Measurements from ENCODE around the gene HAAO. TPM values are rescaled to one million over a fixed set of nuclear protein-coding genes. Genes with fewer than 3 reads are reported as not detected.

Gene HAAO
- total RNA-seq, 1 experiment from 2014 or later: 0.74 TPM

DNA sequence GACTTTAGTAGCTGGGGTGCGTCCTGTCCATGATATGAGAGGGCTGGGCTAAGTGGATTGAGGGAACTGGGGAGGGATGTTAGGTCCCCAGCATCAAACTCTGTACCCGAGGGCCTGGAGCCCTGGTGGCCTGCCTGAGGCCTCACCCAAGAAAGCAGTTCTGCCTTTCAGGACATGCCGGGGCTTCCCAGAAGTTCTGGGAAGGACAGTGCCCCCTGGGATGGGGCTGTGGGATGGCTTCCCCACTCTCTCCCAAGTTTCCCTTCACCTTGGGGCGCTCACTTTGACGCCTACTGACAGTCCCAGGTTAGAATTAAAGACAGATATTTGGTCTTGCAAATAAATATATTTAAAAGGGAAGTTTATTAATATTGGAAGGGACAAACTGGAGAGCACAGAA lies 30.2 kb downstream of the HAAO start:
- CTCF ChIA-PET: no interaction called here
- H3K4me3 ChIP-seq (ENCODE audit: low read depth in 2 of 2, low read length in 2 of 2): no peak overlapping the region
- DNase-seq (ENCODE audit: low read depth, low spot score): no peak
- no peak overlapping the region for H3K27ac ChIP-seq (ENCODE audit: low read length)
- H3K36me3 ChIP-seq (ENCODE audit: control insufficient read depth, insufficient read depth, low read length): no peaks in the 10 kb centered on the region
- no peaks in the 10 kb centered on the region for H3K9me3 ChIP-seq (ENCODE audit: control insufficient read depth, insufficient read depth, low read depth, low read length)
- H3K4me1 ChIP-seq (ENCODE audit: control insufficient read depth, insufficient read depth, low read length): no peaks in the 10 kb centered on the region
- in situ Hi-C loops (cut with HindIII; ENCODE audit: low pct_unique_long_range_greater_than_20kb, low sequenced_read_pairs) (no loop called here), intact Hi-C loops (cut with micrococcal nuclease; ENCODE audit: unreplicated experiment) (no loop called here)
- TF ChIP-seq, protein P1, sequence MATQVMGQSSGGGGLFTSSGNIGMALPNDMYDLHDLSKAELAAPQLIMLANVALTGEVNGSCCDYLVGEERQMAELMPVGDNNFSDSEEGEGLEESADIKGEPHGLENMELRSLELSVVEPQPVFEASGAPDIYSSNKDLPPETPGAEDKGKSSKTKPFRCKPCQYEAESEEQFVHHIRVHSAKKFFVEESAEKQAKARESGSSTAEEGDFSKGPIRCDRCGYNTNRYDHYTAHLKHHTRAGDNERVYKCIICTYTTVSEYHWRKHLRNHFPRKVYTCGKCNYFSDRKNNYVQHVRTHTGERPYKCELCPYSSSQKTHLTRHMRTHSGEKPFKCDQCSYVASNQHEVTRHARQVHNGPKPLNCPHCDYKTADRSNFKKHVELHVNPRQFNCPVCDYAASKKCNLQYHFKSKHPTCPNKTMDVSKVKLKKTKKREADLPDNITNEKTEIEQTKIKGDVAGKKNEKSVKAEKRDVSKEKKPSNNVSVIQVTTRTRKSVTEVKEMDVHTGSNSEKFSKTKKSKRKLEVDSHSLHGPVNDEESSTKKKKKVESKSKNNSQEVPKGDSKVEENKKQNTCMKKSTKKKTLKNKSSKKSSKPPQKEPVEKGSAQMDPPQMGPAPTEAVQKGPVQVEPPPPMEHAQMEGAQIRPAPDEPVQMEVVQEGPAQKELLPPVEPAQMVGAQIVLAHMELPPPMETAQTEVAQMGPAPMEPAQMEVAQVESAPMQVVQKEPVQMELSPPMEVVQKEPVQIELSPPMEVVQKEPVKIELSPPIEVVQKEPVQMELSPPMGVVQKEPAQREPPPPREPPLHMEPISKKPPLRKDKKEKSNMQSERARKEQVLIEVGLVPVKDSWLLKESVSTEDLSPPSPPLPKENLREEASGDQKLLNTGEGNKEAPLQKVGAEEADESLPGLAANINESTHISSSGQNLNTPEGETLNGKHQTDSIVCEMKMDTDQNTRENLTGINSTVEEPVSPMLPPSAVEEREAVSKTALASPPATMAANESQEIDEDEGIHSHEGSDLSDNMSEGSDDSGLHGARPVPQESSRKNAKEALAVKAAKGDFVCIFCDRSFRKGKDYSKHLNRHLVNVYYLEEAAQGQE (IDR thresholded peaks at IDR 0.05; ENCODE audit: insufficient read depth in 1 of 2, low read depth in 2 of 2, low read length in 1 of 2): no peak
- TF ChIP-seq TCF7L2 (IDR thresholded peaks at IDR 0.05; ENCODE audit: low read depth, low read length) (no peak), POLR2AphosphoS5 (IDR thresholded peaks at IDR 0.05; ENCODE audit: low read depth, low read length) (no peak), SIN3A (IDR thresholded peaks at IDR 0.05; ENCODE audit: borderline replicate concordance, insufficient read depth, low read depth, low read length) (no peak)
- TF ChIP-seq, protein P2, sequence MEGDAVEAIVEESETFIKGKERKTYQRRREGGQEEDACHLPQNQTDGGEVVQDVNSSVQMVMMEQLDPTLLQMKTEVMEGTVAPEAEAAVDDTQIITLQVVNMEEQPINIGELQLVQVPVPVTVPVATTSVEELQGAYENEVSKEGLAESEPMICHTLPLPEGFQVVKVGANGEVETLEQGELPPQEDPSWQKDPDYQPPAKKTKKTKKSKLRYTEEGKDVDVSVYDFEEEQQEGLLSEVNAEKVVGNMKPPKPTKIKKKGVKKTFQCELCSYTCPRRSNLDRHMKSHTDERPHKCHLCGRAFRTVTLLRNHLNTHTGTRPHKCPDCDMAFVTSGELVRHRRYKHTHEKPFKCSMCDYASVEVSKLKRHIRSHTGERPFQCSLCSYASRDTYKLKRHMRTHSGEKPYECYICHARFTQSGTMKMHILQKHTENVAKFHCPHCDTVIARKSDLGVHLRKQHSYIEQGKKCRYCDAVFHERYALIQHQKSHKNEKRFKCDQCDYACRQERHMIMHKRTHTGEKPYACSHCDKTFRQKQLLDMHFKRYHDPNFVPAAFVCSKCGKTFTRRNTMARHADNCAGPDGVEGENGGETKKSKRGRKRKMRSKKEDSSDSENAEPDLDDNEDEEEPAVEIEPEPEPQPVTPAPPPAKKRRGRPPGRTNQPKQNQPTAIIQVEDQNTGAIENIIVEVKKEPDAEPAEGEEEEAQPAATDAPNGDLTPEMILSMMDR (IDR thresholded peaks at IDR 0.05): no peak
- no TSS peak for BruUV-seq (replicated peaks)
- POLR2A ChIA-PET: no interaction called here
- no peaks in the 10 kb centered on the region for H3K27me3 ChIP-seq (ENCODE audit: control insufficient read depth, insufficient read depth, low read length)
- ATAC-seq: no peak

DNA sequence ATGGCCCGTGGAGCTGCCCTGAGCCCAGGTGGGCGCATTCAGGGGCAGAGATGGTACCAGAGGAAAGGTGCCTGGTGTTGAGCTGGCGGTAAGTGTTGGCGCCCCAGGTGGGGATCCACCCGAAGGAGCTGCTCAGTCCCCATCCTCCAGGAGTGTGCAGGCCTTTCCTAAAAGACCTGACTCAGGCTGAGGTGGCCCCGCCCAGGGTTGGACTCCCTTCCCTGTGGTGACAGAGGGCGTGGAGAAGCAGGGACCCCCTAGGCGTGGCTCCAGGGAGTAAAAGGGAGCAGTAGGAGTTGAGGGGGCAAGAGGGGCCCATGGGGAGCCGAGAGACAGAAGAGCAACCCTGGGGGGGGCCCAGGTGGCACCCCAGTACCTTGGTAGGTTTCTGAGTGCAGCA lies 30.8 kb downstream of the HAAO start:
- H3K36me3 ChIP-seq (ENCODE audit: control insufficient read depth, insufficient read depth, low read length): no peaks in the 10 kb centered on the region
- H3K27me3 ChIP-seq (ENCODE audit: control insufficient read depth, insufficient read depth, low read length): no peaks in the 10 kb centered on the region
- ChIA-PET POLR2A (interaction anchor here (0.5 kb wide), 1 partner anchor 380 kb away, joined by 7 read pairs; no protein-coding TSS in a partner anchor), CTCF (no interaction called here)
- intact Hi-C loops (cut with micrococcal nuclease; ENCODE audit: unreplicated experiment): no loop called here
- ATAC-seq (no peak), DNase-seq (ENCODE audit: low read depth, low spot score) (no peak)
- no TSS peak for BruUV-seq (replicated peaks)
- H3K4me1 ChIP-seq (ENCODE audit: control insufficient read depth, insufficient read depth, low read length): no peaks in the 10 kb centered on the region
- H3K4me3 ChIP-seq (ENCODE audit: low read depth in 2 of 2, low read length in 2 of 2): no peak overlapping the region
- no peaks in the 10 kb centered on the region for H3K9me3 ChIP-seq (ENCODE audit: control insufficient read depth, insufficient read depth, low read depth, low read length)
- TF ChIP-seq, protein P2 (IDR thresholded peaks at IDR 0.05): no peak
- TF ChIP-seq TCF7L2 (IDR thresholded peaks at IDR 0.05; ENCODE audit: low read depth, low read length): no peak
- TF ChIP-seq SIN3A (IDR thresholded peaks at IDR 0.05; ENCODE audit: borderline replicate concordance, insufficient read depth, low read depth, low read length): no peak
- TF ChIP-seq POLR2AphosphoS5 (IDR thresholded peaks at IDR 0.05; ENCODE audit: low read depth, low read length): no peak
- TF ChIP-seq, protein P1 (IDR thresholded peaks at IDR 0.05; ENCODE audit: insufficient read depth in 1 of 2, low read depth in 2 of 2, low read length in 1 of 2): no peak
- in situ Hi-C loops (cut with HindIII; ENCODE audit: low pct_unique_long_range_greater_than_20kb, low sequenced_read_pairs): no loop called here
- H3K27ac ChIP-seq (ENCODE audit: low read length): no peak overlapping the region
